ENCODE measurements around the gene GAGE10. TPM values are rescaled to one million over a fixed set of nuclear protein-coding genes. Genes with fewer than 3 reads are reported as not detected.

Gene GAGE10
- total RNA-seq, 1 donor from 2014 or later, result not detected

- DNase-seq (ENCODE audit: low read depth), result no peak
- Histone ChIP-seq H3K9ac (ENCODE audit: low read length) (peak overlapping the region; percentile 98), H3K9me3 (ENCODE audit: insufficient read depth, low read depth, low read length) (no peaks in the 10 kb centered on the region), H3K36me3 (ENCODE audit: insufficient read depth, low read length) (no peaks in the 10 kb centered on the region), H3K4me3 (ENCODE audit: insufficient read depth, low read depth, low read length) (peak overlapping the region; percentile 81), H4K20me1 (ENCODE audit: insufficient read depth, low read length) (peaks cover 19% of the 10 kb centered on the region), H2AFZ (ENCODE audit: low read depth, low read length) (peak overlapping the region; percentile 79), H3K27ac (ENCODE audit: low read depth, low read length) (peak overlapping the region; percentile 99), H3K4me1 (ENCODE audit: insufficient read depth, low read length) (peaks cover 16% of the 10 kb centered on the region), H3K79me2 (ENCODE audit: insufficient read depth, low read length) (peaks cover 29% of the 10 kb centered on the region), H3K27me3 (ENCODE audit: insufficient read depth, low read length) (no peaks in the 10 kb centered on the region), H3K4me2 (ENCODE audit: low read length) (peak overlapping the region; percentile 87)
- peaks cover 11% of the 10 kb centered on the region for H3K4me1 Mint-ChIP-seq (ENCODE audit: low read depth, unreplicated experiment)
- peak overlapping the region; percentile 95 for H3K4me3 Mint-ChIP-seq (ENCODE audit: unreplicated experiment)
- H3K36me3 Mint-ChIP-seq (ENCODE audit: low read depth, unreplicated experiment), result no peaks in the 10 kb centered on the region
- TF ChIP-seq CTCF (IDR thresholded peaks at IDR 0.05; ENCODE audit: insufficient read depth, low read depth, low read length), result no peak
- TF ChIP-seq EZH2 (IDR thresholded peaks at IDR 0.05; ENCODE audit: insufficient read depth, low read length), result no peak
- no peaks in the 10 kb centered on the region for H3K9me3 Mint-ChIP-seq (ENCODE audit: unreplicated experiment)
- peak; percentile 13 for FAIRE-seq
- H3K27ac Mint-ChIP-seq (ENCODE audit: unreplicated experiment), result peak overlapping the region; percentile 100
- peaks cover 2% of the 10 kb centered on the region for H3K27me3 Mint-ChIP-seq (ENCODE audit: low read depth, unreplicated experiment)
These were observed 34.8 kb upstream of the GAGE10 start for GRCh38 chrX:49268702-49269009.

GRCh38 chrX:49269010-49269766 lies 34.3 kb upstream of the GAGE10 start:
- no peaks in the 10 kb centered on the region for H3K9me3 ChIP-seq (ENCODE audit: insufficient read depth, low read depth, low read length)
- TF ChIP-seq EZH2 (IDR thresholded peaks at IDR 0.05; ENCODE audit: insufficient read depth, low read length) (no peak), CTCF (IDR thresholded peaks at IDR 0.05; ENCODE audit: insufficient read depth, low read depth, low read length) (no peak)
- peaks cover 11% of the 10 kb centered on the region for H3K4me1 Mint-ChIP-seq (ENCODE audit: low read depth, unreplicated experiment)
- H3K36me3 ChIP-seq (ENCODE audit: insufficient read depth, low read length), result no peaks in the 10 kb centered on the region
- H3K36me3 Mint-ChIP-seq (ENCODE audit: low read depth, unreplicated experiment), result no peaks in the 10 kb centered on the region
- peak overlapping the region; percentile 96 for H2AFZ ChIP-seq (ENCODE audit: low read depth, low read length)
- H3K9me3 Mint-ChIP-seq (ENCODE audit: unreplicated experiment), result no peaks in the 10 kb centered on the region
- H3K4me1 ChIP-seq (ENCODE audit: insufficient read depth, low read length), result peaks cover 16% of the 10 kb centered on the region
- no peaks in the 10 kb centered on the region for H3K27me3 ChIP-seq (ENCODE audit: insufficient read depth, low read length)
- H3K27me3 Mint-ChIP-seq (ENCODE audit: low read depth, unreplicated experiment), result no peaks in the 10 kb centered on the region
- peak overlapping the region; percentile 100 for H3K27ac Mint-ChIP-seq (ENCODE audit: unreplicated experiment)
- H3K27ac ChIP-seq (ENCODE audit: low read depth, low read length), result peak overlapping the region; percentile 99
- peak overlapping the region; percentile 98 for H3K9ac ChIP-seq (ENCODE audit: low read length)
- peak overlapping the region; percentile 95 for H3K4me3 Mint-ChIP-seq (ENCODE audit: unreplicated experiment)
- H3K4me2 ChIP-seq (ENCODE audit: low read length), result peak overlapping the region; percentile 87
- DNase-seq (ENCODE audit: low read depth) (peak; percentile 96), FAIRE-seq (peak; percentile 78)
- peaks cover 21% of the 10 kb centered on the region for H4K20me1 ChIP-seq (ENCODE audit: insufficient read depth, low read length)
- H3K79me2 ChIP-seq (ENCODE audit: insufficient read depth, low read length), result peaks cover 29% of the 10 kb centered on the region
- H3K4me3 ChIP-seq (ENCODE audit: insufficient read depth, low read depth, low read length), result peak overlapping the region; percentile 81

GRCh38 chrX:49269767-49270248 lies 33.6 kb upstream of the GAGE10 start, which contains the start of gene PPP1R3F:
Gene PPP1R3F (plus strand): TSS chrX:49269793. CDS start chrX:49269870, 77 bp downstream.
- Histone ChIP-seq H3K79me2 (ENCODE audit: insufficient read depth, low read length) (peaks cover 29% of the 10 kb centered on the region), H3K27me3 (ENCODE audit: insufficient read depth, low read length) (no peaks in the 10 kb centered on the region), H3K9ac (ENCODE audit: low read length) (peak within 1 kb of the TSS; percentile 98), H3K4me3 (ENCODE audit: insufficient read depth, low read depth, low read length) (peak within 1 kb of the TSS; percentile 81), H3K4me1 (ENCODE audit: insufficient read depth, low read length) (peaks cover 16% of the 10 kb centered on the region), H3K9me3 (ENCODE audit: insufficient read depth, low read depth, low read length) (no peaks in the 10 kb centered on the region), H4K20me1 (ENCODE audit: insufficient read depth, low read length) (peaks cover 25% of the 10 kb centered on the region), H3K36me3 (ENCODE audit: insufficient read depth, low read length) (no peaks in the 10 kb centered on the region), H3K4me2 (ENCODE audit: low read length) (peak within 1 kb of the TSS; percentile 87), H3K27ac (ENCODE audit: low read depth, low read length) (peak within 1 kb of the TSS; percentile 99), H2AFZ (ENCODE audit: low read depth, low read length) (peak within 1 kb of the TSS; percentile 96)
- H3K4me3 Mint-ChIP-seq (ENCODE audit: unreplicated experiment), result peak within 1 kb of the TSS; percentile 95
- H3K27ac Mint-ChIP-seq (ENCODE audit: unreplicated experiment), result peak within 1 kb of the TSS; percentile 100
- no peaks in the 10 kb centered on the region for H3K36me3 Mint-ChIP-seq (ENCODE audit: low read depth, unreplicated experiment)
- H3K4me1 Mint-ChIP-seq (ENCODE audit: low read depth, unreplicated experiment), result peaks cover 11% of the 10 kb centered on the region
- TF ChIP-seq CTCF (IDR thresholded peaks at IDR 0.05; ENCODE audit: insufficient read depth, low read depth, low read length) (no peak), EZH2 (IDR thresholded peaks at IDR 0.05; ENCODE audit: insufficient read depth, low read length) (no peak)
- H3K27me3 Mint-ChIP-seq (ENCODE audit: low read depth, unreplicated experiment), result no peaks in the 10 kb centered on the region
- H3K9me3 Mint-ChIP-seq (ENCODE audit: unreplicated experiment), result no peaks in the 10 kb centered on the region
- no peak for FAIRE-seq
- no peak for DNase-seq (ENCODE audit: low read depth)

Measured in astrocyte (in vitro differentiated cells and primary cell).